Activated B cell treated with CpG ODN at 0.5 μM for 24 hours (primary cell): ENCODE data around the gene DAB1. TPM values are rescaled to one million over a fixed set of nuclear protein-coding genes. Genes with fewer than 3 reads are reported as not detected.

Source experiments
- ATAC-seq: fragments of 200-7000 bp; cut with Tn5 transposase; one replicate; pipeline ENCODE4 v1.10.0; 2021; ENCODE audit warnings: low read depth, mild to moderate bottlenecking, moderate library complexity
- CTCF ChIA-PET: fragments of 350-600 bp; sonication (Branson Sonifier 250); formaldehyde crosslinking; loops from one replicate; lab custom pipeline; 2021; ENCODE audit warnings: antibody characterized with exemption; lab: Charles Lee
- POLR2A ChIA-PET: fragments of 350-600 bp; sonication (Branson Sonifier 250); formaldehyde crosslinking; loops from one replicate; lab custom pipeline; 2021; ENCODE audit warnings: antibody characterized with exemption; lab: Charles Lee
- DNase-seq: peaks from one replicate; pipeline ENCODE4 v3.0.0; 2022
- H3K27ac Mint-ChIP-seq: one replicate; pipeline ENCODE4 v1.8.0; 2020; ENCODE audit warnings: mixed read lengths
- H3K27me3 Mint-ChIP-seq: one replicate; pipeline ENCODE4 v1.8.0; 2021; ENCODE audit warnings: mixed read lengths
- H3K36me3 Mint-ChIP-seq: one replicate; pipeline ENCODE4 v1.8.0; 2021; ENCODE audit warnings: low read depth, mixed read lengths
- H3K4me1 Mint-ChIP-seq: one replicate; pipeline ENCODE4 v1.8.0; 2021; ENCODE audit warnings: mixed read lengths
- H3K4me3 Mint-ChIP-seq: one replicate; pipeline ENCODE4 v1.8.0; 2020; ENCODE audit warnings: mild to moderate bottlenecking, mixed read lengths
- H3K9me3 Mint-ChIP-seq: one replicate; pipeline ENCODE4 v1.8.0; 2020; ENCODE audit warnings: mixed read lengths
- intact Hi-C: fragments of 100-400 bp; cut with micrococcal nuclease; formaldehyde crosslinking; loops from one replicate; pipeline ENCODE4 v1.15.1; 2024
- total RNA-seq: library from RNA; stranded (reverse); gene quantifications from 2 replicates; pipeline ENCODE4 v1.2.3, GENCODE V29; 2022
- TF ChIP-seq, protein P1 (sequence below): fragments of 200-600 bp; IDR thresholded peaks from one replicate; pipeline ENCODE4 v1.8.0; 2022; ENCODE audit warnings: antibody characterized with exemption, mild to moderate bottlenecking

Gene DAB1
- total RNA-seq, 1 donor from 2014 or later, result not detected

DNA sequence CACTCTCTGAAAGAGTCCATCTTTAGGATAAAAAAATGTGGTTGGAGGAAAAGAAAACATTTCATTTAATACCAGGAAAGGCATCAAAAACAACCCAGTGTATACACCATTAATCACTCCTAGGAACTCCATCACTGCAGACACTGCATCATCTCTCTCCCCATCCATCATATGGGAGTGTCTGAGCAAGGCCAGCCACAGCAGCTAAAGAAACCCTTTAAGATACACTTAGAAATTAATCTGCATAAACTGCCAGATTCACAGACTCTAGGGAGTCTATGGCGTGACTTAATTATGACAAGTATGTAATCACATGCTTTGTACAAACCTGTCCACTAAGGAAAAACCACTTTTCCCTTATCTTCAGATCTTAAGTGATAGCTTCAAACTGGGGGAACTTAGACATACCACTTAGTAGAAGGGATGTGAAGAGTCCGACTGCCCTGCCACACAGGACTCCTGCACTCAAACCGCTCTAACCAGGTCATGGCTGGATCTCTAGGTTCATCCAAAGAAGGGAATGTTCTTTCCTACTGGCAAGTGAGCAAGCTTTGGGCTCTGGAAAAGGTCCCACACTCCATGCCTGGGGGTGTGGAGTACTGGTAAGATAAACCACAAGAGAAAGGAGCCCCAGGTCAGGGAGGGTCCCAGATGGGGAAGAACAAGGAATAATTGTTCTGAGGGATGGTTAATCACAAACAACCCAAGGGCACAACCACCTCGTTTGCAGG lies 397.1 kb downstream of the DAB1 start:
- CTCF ChIA-PET, result no interaction called here
- POLR2A ChIA-PET, result no interaction called here
- ATAC-seq (no peak), DNase-seq (no peak)
- Mint-ChIP-seq H3K4me1 (no peaks in the 10 kb centered on the region), H3K9me3 (peaks cover 5% of the 10 kb centered on the region), H3K27ac (no peak overlapping the region), H3K4me3 (no peak overlapping the region), H3K36me3 (no peaks in the 10 kb centered on the region), H3K27me3 (no peaks in the 10 kb centered on the region)
- TF ChIP-seq, protein P1, sequence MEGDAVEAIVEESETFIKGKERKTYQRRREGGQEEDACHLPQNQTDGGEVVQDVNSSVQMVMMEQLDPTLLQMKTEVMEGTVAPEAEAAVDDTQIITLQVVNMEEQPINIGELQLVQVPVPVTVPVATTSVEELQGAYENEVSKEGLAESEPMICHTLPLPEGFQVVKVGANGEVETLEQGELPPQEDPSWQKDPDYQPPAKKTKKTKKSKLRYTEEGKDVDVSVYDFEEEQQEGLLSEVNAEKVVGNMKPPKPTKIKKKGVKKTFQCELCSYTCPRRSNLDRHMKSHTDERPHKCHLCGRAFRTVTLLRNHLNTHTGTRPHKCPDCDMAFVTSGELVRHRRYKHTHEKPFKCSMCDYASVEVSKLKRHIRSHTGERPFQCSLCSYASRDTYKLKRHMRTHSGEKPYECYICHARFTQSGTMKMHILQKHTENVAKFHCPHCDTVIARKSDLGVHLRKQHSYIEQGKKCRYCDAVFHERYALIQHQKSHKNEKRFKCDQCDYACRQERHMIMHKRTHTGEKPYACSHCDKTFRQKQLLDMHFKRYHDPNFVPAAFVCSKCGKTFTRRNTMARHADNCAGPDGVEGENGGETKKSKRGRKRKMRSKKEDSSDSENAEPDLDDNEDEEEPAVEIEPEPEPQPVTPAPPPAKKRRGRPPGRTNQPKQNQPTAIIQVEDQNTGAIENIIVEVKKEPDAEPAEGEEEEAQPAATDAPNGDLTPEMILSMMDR, result no peak
- intact Hi-C loops, result no loop called here

DNA sequence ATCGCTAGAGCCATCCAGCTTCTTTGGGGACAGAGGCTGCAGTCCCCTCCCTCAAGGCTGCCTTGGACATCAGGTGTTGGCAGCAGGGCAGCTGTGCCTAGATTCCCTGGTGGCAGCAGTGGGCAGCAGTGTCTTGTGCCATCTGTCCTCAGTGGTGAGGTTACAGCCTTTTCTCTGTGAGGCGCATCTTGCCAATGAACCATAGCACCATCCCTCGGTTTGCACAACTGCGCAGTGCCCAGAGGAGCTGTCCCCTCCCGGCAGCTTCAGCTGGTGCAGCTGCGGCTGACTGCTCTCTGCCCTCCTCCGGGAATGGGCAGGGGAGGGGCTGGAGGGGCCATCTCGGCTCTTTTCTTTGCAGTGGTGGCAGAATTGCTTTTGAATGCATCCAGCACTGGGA lies 399.0 kb downstream of the DAB1 start:
- ChIA-PET POLR2A (no interaction called here), CTCF (no interaction called here)
- Mint-ChIP-seq H3K36me3 (no peaks in the 10 kb centered on the region), H3K9me3 (peaks cover 7% of the 10 kb centered on the region), H3K4me3 (no peak overlapping the region), H3K27me3 (no peaks in the 10 kb centered on the region), H3K4me1 (no peaks in the 10 kb centered on the region), H3K27ac (no peak overlapping the region)
- TF ChIP-seq, protein P1, result no peak
- ATAC-seq (no peak), DNase-seq (no peak)
- intact Hi-C loops, result no loop called here

DNA sequence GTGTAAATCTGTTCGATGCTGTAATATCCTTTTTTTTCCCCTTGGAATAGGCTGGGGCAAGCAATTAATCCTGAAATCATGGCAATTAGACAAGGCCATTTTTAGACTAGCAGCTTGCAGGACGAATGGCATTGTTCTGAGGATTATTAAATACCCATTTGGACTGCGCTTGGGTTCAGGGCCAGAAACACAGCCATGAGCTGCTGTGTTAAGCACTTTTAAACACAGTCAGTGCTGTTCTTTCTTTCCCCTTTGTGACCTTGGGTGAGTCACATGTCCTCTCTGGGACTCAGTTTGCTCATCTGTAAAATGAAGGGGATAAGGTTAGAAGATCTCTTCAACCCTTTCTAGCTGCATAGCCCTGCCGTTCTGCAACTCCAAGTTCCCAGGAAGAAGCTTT lies 399.4 kb downstream of the DAB1 start:
- no peak overlapping the region for H3K27ac Mint-ChIP-seq
- H3K4me1 Mint-ChIP-seq, result no peaks in the 10 kb centered on the region
- peaks cover 7% of the 10 kb centered on the region for H3K9me3 Mint-ChIP-seq
- TF ChIP-seq, protein P1, result no peak
- intact Hi-C loops, result no loop called here
- no peak for ATAC-seq
- no peaks in the 10 kb centered on the region for H3K36me3 Mint-ChIP-seq
- H3K4me3 Mint-ChIP-seq, result no peak overlapping the region
- peaks cover 1% of the 10 kb centered on the region for H3K27me3 Mint-ChIP-seq
- ChIA-PET CTCF (no interaction called here), POLR2A (no interaction called here)
- DNase-seq, result no peak

DNA sequence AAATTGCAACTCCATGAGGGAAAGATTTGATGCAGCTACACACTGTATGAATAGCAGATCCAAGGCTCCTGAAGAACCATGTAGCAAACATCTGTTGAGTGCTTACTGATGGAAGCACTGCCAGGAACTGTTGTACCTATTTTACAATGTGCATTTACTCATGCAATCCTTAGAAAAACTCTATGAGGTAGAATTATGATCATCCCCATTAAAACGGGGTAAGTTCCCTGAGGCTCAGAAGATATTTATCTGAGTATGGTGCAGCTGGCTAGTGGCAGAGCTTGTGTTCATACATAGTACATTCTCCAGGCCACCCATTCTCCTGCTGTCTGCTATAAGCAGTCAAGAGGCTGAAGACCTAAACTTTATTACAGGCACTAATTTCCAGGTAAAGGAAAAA lies 403.6 kb downstream of the DAB1 start:
- TF ChIP-seq, protein P1, result no peak
- no peaks in the 10 kb centered on the region for H3K36me3 Mint-ChIP-seq
- peaks cover 2% of the 10 kb centered on the region for H3K27me3 Mint-ChIP-seq
- ChIA-PET CTCF (no interaction called here), POLR2A (no interaction called here)
- H3K4me1 Mint-ChIP-seq, result no peaks in the 10 kb centered on the region
- H3K27ac Mint-ChIP-seq, result no peak overlapping the region
- peaks cover 2% of the 10 kb centered on the region for H3K9me3 Mint-ChIP-seq
- no peak overlapping the region for H3K4me3 Mint-ChIP-seq
- DNase-seq (no peak), ATAC-seq (no peak)
- intact Hi-C loops, result no loop called here

DNA sequence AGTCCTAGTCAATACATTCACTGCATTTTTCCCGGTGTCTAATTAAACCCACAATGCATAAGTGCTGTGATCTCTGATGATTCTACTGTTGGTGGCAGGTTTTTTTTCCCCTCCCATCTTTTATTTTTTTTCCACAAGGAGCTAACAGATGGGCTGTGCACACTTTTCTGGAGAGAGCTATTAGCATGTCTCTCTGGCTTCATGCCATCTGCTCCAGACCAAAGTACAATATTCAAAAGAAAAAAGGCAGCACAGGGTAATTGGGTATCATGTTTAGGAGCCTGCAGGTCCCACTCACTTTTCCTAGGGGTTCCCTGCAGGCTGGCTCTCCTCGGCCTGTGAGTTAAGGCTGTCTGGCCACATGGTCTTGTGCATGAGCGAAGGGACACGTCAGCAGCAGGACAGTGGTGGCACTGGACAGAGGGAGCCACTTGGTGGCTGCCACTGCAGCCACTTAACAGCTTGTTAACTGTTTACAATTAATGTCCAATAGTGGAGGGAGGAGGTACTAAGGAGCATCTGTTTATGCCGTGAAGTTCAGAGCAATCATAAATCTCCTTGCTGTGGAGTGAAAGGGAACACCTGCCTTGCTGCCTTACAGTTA lies 404.5 kb downstream of the DAB1 start:
- H3K4me1 Mint-ChIP-seq, result no peaks in the 10 kb centered on the region
- CTCF ChIA-PET, result no interaction called here
- no peak overlapping the region for H3K4me3 Mint-ChIP-seq
- DNase-seq, result no peak
- H3K9me3 Mint-ChIP-seq, result peaks cover 2% of the 10 kb centered on the region
- ATAC-seq, result no peak
- TF ChIP-seq, protein P1, result no peak
- H3K36me3 Mint-ChIP-seq, result no peaks in the 10 kb centered on the region
- no peak overlapping the region for H3K27ac Mint-ChIP-seq
- peaks cover 5% of the 10 kb centered on the region for H3K27me3 Mint-ChIP-seq
- intact Hi-C loops, result no loop called here
- POLR2A ChIA-PET, result no interaction called here
